Ovary (tissue), 3 donors: ENCODE data around the gene PCDH1.

ENCODE experiments used
- CTCF ChIP-seq, 3 donors: fragments of 450-650 bp in 2 of 3; fragments of 200-600 bp in 1 of 3; IDR thresholded peaks; one replicate each; pipeline versions ENCODE4 v1.5.1 to v1.8.0; 2016 to 2022; ENCODE audit warnings: antibody characterized with exemption in 3 of 3, mild to moderate bottlenecking in 1 of 3
- POLR2A ChIP-seq: fragments of 450-650 bp; IDR thresholded peaks from one replicate; pipeline ENCODE4 v1.6.1; 2017; ENCODE audit warnings: antibody characterized with exemption, mild to moderate bottlenecking, moderate library complexity
- donor health status: DM: no; HTN: no; CAD: no.

- no peak for TF ChIP-seq CTCF (IDR thresholded peaks at IDR 0.05)
- TF ChIP-seq POLR2A = no peak
These were observed 29.3 kb downstream of the PCDH1 start for GRCh38 chr5:141848744-141849414.
